NCI-H82 treated with DMSO at 0.1 percent for 48 hours (cell line): ENCODE data around the gene NT5C2.

Source experiments
- DNase-seq: peaks from one replicate; lab custom pipeline; 2025; ENCODE audit not compliant: unreplicated experiment; lab: John Stamatoyannopoulos, UW

Gene NT5C2

DNA sequence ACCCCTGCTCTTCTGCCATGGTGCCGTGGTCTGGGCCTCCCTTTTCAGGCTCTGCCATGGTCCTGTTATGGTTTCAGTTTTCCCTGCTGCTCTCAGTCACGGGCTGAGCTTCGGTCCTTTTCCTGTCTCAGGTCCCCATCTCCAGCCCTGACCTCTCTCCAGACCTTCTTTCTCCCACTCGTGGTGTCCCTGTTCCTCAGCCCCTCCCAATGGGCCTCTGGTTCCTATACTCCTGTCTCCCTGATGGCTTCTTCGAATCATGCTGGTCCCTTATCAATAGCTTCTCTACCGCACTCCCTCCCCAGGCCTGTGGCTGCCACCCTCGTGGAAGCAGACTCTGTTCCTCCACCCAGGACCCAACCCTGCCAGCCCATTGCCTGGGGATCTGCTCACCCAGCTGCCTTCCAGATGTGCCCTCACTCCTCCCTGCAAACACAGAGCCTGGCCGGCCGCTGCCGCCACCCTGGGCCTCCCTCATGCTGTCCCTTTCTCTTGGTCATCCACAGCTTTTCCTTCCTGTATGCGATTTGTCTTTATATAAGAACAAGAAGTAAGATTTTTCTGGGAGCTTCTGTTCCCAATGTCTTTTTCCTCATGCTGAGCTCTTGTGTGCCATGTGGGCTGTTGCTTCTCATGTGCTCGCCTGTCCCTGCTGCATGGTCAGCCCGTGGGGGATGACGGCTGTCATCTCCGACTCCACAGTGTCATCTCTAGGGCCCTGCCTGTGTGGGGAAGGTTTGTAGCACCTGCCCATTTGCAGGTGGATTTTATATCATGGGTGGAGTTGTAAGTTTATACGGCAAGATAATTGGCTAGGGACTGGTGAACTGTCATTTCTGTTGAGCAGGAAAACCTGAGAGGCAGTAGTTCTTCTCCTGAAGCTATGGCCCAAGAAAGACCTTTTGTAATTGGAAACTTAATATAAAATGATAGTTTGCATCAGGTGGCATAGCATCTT lies 126.7 kb downstream of the NT5C2 start:
- no peak for DNase-seq

DNA sequence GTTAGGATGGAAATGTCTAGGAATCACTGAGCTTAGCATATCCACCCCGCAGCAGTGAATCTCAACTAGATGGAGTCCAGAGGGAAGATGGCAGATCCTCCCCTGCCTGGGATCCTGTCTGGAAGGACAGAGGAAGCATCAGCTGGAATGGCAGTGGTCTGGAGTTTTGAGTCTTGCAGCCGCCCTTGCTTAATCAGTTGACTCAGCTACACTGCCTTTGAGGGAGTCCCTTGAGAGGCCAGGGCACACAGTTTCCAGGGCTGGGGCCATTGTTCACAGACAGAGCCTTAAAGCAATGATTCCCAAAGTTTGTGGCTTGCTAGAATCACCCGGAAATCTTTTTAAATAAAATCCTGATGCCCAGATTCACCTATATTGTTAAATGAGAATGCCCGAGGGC lies 128.1 kb downstream of the NT5C2 start:
- DNase-seq, result no peak

GRCh38 chr10:103062854-103063590 lies 130.1 kb downstream of the NT5C2 start:
- no peak for DNase-seq

GRCh38 chr10:103060575-103060974 lies 132.5 kb downstream of the NT5C2 start:
- DNase-seq, result no peak

- no peak for DNase-seq
These were observed 135.0 kb downstream of the NT5C2 start for GRCh38 chr10:103058034-103058433.

- DNase-seq, result no peak
These were observed 138.0 kb downstream of the NT5C2 start for GRCh38 chr10:103055105-103055504.

DNA sequence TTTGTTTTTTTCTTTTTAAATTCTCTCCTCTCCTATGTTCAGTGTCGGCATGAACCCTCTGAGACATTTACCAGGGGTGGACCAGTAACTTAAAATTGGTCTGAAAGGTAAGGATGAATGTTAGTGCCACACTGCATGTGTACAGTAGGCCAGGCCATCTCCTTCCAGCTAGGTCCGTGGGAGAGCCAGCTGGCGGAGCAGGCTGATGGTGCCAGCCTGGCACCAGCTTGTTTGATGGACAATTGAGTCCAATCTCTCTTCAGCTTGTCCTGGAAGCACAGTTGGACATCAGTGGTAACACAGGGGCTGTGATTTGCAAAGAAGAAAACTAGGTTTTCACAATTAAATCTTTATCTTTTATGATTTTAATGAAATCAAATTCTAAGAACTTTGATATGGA lies 138.5 kb downstream of the NT5C2 start:
- DNase-seq, result no peak

DNA sequence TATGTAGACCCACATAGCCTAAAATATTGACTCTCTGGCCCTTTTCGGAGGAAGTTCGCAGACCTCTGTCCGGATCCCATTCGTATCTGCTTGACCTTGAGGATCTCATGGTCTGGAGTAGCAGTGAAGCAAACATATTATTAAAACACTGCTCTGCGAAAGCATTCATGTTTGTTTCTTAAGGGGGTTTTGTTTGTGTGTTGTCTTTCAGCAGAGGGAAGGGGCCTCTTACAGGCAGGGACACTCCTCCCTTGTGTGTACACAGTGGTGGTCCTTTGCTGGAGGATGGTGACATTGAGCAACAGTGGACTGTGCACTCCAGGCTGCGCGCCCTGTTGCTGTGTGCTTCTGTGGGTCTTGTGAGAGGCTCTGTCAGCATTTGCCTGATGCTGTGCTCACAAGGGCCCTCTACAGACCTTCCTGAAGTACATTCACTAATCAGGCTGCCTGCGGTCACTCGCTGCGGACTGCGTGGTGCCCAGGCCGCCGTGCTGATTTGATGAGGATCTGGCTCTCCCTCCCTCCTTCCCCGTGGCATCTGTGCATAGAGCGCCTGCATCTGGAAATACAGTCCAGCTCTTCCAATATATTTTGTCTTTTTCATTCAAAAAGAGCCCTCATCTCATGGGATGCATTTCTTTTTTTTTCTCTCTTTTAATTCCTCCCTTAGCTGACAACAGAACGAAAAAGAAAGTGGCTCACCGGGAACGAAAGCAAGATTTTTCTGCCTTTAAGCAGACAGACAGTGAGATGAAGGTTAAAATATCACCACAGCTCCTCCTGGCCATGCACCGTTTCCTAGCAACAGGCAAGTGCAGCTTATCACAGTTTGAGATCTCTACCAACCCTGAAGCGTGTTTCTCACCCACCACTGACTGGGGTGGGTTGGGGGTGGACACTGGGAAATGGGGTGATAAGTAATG lies 139.2 kb downstream of the NT5C2 start:
- DNase-seq, result no peak

DNA sequence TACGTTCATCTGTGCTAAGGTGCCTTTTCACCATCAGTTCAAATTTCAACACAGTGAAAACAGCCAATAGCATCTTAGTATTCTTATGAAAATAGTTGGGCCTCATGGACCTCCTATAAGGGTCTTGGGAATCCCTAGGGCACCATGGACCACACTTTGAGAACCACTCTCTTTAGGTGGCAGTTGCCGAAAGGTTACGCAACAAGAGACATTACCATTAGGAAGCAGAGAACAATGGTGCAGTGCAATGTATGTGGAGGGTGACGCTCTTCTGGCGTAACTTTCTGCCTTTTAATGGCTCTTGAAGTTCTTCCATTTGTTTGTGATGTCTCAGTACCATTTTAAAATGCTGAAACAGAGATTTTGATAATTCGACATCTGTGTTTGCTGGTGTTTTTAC lies 143.8 kb downstream of the NT5C2 start:
- DNase-seq, result no peak

DNA sequence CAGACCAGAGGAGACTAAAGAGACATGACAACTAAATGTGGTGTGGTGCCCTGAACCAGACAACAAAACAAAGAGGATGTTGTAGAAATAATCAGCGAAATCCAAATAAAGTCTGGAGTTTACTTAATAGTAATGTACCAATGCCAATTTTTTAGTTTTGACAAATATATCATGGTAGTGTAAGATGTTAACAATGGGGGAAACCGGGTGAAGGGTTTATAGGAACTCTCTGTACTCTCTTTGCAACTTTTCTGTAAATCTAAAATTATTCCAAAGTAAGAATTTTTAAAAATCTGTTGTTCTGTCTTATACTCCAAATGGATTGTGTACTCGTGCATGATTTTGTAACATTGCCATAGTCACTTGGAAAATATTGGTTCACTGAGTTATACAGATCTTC lies 145.7 kb downstream of the NT5C2 start:
- no peak for DNase-seq

DNA sequence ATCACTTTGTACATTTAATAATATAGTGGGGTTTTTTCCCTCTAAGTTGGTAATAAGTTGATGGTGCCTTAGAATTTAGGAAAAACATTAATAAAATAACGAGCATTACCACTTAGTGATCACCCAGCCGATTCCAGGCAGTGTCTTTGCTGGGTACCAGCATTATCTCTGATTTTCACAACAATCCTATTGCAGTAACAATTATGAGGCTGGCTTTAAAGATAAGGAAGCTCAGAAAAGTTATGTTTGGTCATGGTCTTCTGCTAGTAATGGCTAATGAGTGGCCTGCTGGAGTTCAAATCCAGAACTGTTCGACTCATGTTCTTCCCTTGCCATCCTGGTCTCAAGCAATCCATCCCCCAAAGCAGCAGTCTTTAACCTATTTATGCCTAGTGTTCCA lies 147.1 kb downstream of the NT5C2 start:
- DNase-seq, result no peak

GRCh38 chr10:103044942-103045489 lies 148.1 kb downstream of the NT5C2 start:
- no peak for DNase-seq

GRCh38 chr10:103042908-103043307 lies 150.2 kb downstream of the NT5C2 start:
- DNase-seq, result no peak

- DNase-seq, result no peak
These were observed 150.9 kb downstream of the NT5C2 start for GRCh38 chr10:103042129-103042528.

DNA sequence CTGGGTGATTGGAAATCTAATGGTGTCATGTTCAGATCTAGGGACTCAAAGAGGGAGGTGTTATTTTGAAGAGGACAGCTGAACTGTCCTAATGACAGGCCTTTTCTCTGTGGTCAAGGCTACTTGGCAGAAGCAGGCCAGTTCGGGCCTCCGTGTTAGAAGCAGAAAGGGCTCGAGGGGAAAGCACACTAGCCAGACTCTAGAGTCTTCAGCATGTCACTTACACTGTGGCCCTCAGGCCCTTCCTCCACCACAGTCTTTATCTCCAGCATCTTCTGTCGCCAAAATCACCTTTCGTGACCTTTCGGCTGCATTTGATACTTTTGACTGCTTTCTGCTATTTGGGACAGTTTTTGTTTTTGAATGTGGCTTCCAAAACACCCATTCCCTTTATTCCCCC lies 151.7 kb downstream of the NT5C2 start:
- DNase-seq, result no peak

DNA sequence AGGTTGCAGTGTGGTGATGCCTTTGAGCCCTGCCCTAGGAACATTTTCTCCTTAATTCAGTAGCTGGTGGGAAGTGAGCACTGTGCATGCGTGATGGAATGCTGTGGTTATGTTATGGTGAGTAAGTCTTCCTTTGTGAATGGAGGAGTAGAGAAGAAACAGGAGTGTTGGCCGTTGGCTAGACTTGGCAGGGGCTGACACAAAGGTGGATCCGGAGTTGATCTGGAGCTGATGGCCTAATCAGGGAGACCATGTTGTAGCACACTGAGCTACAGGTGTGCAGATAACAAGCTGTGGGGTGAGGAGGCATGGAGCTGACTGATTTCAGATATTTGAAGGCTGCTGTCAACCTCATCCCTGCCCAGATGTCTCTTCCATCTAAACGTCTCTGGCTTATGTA lies 152.7 kb downstream of the NT5C2 start:
- DNase-seq, result no peak

- no peak for DNase-seq
These were observed 154.5 kb downstream of the NT5C2 start for GRCh38 chr10:103038570-103038969.
